ENCODE results near the gene TMEM169.

DNA sequence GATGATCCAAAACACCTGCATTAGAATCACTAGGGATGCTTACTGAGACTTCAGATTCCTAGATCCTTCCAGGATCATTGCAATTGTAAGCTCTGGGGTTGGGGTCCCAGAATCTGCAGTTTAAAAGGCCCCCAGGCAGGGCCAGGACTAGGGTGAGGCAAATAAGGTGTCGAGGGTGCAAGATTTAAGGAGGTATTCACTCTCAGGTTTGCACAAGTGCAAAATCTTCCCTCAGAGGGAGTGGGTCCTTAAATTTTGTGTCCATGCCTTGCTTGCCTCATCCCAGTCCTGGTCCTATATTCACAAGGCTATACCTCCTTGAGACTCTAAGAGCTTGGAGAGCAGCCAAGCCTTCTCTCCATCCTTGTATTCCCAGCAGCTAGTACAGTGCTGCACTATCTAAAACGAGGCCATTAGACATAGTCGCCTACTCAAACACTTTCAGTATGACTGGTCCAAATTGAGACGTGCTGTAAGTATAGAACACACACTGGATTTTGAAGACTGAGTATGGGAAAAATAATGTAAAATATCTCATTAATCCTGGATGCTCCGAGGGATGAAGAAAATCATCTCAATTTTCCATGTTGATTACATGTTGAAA, 36.7 kb upstream of the TMEM169 start:
- TF ChIP-seq EZH2 (IDR thresholded peaks at IDR 0.05; ENCODE audit: borderline replicate concordance, low read length): no peak
- TF ChIP-seq, protein P1, sequence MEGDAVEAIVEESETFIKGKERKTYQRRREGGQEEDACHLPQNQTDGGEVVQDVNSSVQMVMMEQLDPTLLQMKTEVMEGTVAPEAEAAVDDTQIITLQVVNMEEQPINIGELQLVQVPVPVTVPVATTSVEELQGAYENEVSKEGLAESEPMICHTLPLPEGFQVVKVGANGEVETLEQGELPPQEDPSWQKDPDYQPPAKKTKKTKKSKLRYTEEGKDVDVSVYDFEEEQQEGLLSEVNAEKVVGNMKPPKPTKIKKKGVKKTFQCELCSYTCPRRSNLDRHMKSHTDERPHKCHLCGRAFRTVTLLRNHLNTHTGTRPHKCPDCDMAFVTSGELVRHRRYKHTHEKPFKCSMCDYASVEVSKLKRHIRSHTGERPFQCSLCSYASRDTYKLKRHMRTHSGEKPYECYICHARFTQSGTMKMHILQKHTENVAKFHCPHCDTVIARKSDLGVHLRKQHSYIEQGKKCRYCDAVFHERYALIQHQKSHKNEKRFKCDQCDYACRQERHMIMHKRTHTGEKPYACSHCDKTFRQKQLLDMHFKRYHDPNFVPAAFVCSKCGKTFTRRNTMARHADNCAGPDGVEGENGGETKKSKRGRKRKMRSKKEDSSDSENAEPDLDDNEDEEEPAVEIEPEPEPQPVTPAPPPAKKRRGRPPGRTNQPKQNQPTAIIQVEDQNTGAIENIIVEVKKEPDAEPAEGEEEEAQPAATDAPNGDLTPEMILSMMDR (conservative IDR thresholded peaks at IDR 0.05 in 1 of 2, IDR thresholded peaks at IDR 0.05 in 1 of 2; ENCODE audit: extremely low read depth in 1 of 2, insufficient read depth in 1 of 2, low read depth in 1 of 2, low read length in 2 of 2): no peak

Data from mammary epithelial cell (primary cell).